Stimulated activated CD8-positive, alpha-beta memory T cell treated with anti-CD3 and anti-CD28 coated beads, Interleukin-7, amount 100 ng/mL, for 4 hours (primary cell): ENCODE results near the gene CCL16.
"Not testable (repeated sequence)": the region's sequence is repeated elsewhere in the genome, so short reads cannot be mapped to it uniquely, and the experiment has no call there.

ENCODE experiments used
- DNase-seq, 2 donors: peaks; one replicate each; pipeline ENCODE4 v3.0.0-alpha.2; 2020; ENCODE audit warnings: low read depth in 2 of 2

CCL16 gene

GRCh38 chr17:35981246-35981645 is at the start of gene CCL16:
Gene CCL16, minus strand, starts transcription at chr17:35981497. Its CDS starts 77 bp downstream, at chr17:35981420.
- DNase-seq, result no peak

GRCh38 chr17:36030956-36031355 is 49.7 kb upstream of the CCL16 start:
- DNase-seq, result no peak

- no peak for DNase-seq
Observed at GRCh38 chr17:36027761-36028160, 46.5 kb upstream of the CCL16 start.

GRCh38 chr17:36024106-36024869 is 43.0 kb upstream of the CCL16 start:
- no peak for DNase-seq

- no peak for DNase-seq
Observed at GRCh38 chr17:36019423-36019822, 38.1 kb upstream of the CCL16 start.

- DNase-seq, result no peak
Observed at GRCh38 chr17:36017799-36018198, 36.5 kb upstream of the CCL16 start, which contains the start of gene CCL23. Gene CCL23, minus strand, starts transcription at chr17:36017972. Its CDS starts 75 bp downstream, at chr17:36017897.

- DNase-seq, result no peak
Observed at GRCh38 chr17:36016555-36016954, 35.3 kb upstream of the CCL16 start.

GRCh38 chr17:36015895-36016294 is 34.6 kb upstream of the CCL16 start:
- DNase-seq, result not testable (repeated sequence)

- DNase-seq, result no peak
Observed at GRCh38 chr17:36014946-36015345, 33.6 kb upstream of the CCL16 start.

GRCh38 chr17:36011201-36011600 is 29.9 kb upstream of the CCL16 start:
- DNase-seq, result no peak

GRCh38 chr17:36008998-36009665 is 27.8 kb upstream of the CCL16 start:
- DNase-seq, result no peak

- no peak for DNase-seq
Observed at GRCh38 chr17:36004594-36005108, 23.4 kb upstream of the CCL16 start.

GRCh38 chr17:36002631-36003030 is 21.3 kb upstream of the CCL16 start:
- DNase-seq, result no peak

GRCh38 chr17:36001862-36002603 is 20.7 kb upstream of the CCL16 start:
- DNase-seq, result no peak

GRCh38 chr17:36001110-36001771 is 19.9 kb upstream of the CCL16 start, which contains the start of gene CCL15:
Gene CCL15, minus strand, starts transcription at chr17:36001553. Its CDS starts 61 bp downstream, at chr17:36001492.
- DNase-seq, result no peak

GRCh38 chr17:36000732-36001109 is 19.4 kb upstream of the CCL16 start:
- DNase-seq, result no peak

- DNase-seq, result no peak
Observed at GRCh38 chr17:35998756-35999155, 17.5 kb upstream of the CCL16 start.

- no peak for DNase-seq
Observed at GRCh38 chr17:35998018-35998545, 16.8 kb upstream of the CCL16 start.

- DNase-seq, result not testable (repeated sequence)
Observed at GRCh38 chr17:35995346-35995745, 14.0 kb upstream of the CCL16 start.

GRCh38 chr17:35991075-35991474 is 9.8 kb upstream of the CCL16 start:
- no peak for DNase-seq

GRCh38 chr17:35988164-35988563 is 6.9 kb upstream of the CCL16 start:
- DNase-seq, result no peak
